Spinal cord (tissue), 10 donors: ENCODE data around the gene DDX60. TPM values are rescaled to one million over a fixed set of nuclear protein-coding genes. Genes with fewer than 3 reads are reported as not detected.
A peak's percentile ranks its signal among the peaks of the same experiment; 100 is the strongest.

ENCODE experiments used
- DNase-seq, 6 donors: peaks; one replicate each; pipeline versions ENCODE4 v3.0.0 to v3.0.0-alpha.2; 2013 to 2015; ENCODE audit warnings: low spot score in 6 of 6, low read depth in 4 of 6
- H3K27ac ChIP-seq: one replicate; pipeline ENCODE4 v1.5.1; 2013; ENCODE audit warnings: low read depth, low read length, control low read depth
- H3K27me3 ChIP-seq: one replicate; pipeline ENCODE4 v1.6.1; 2013; ENCODE audit warnings: low read length; ENCODE audit not compliant: control insufficient read depth, insufficient read depth
- H3K36me3 ChIP-seq: one replicate; pipeline ENCODE4 v1.6.1; 2013; ENCODE audit warnings: low read length; ENCODE audit not compliant: control insufficient read depth, insufficient read depth
- H3K4me1 ChIP-seq: one replicate; pipeline ENCODE4 v1.6.1; 2013; ENCODE audit warnings: low read length; ENCODE audit not compliant: control insufficient read depth, insufficient read depth
- H3K4me3 ChIP-seq: one replicate; pipeline ENCODE4 v1.5.1; 2013; ENCODE audit warnings: low read depth, low read length, control low read depth
- H3K9me3 ChIP-seq: one replicate; pipeline ENCODE4 v1.6.1; 2013; ENCODE audit warnings: low read length; ENCODE audit not compliant: control insufficient read depth, insufficient read depth
- WGBS: methylation state at CpG from one replicate; pipeline ENCODE4 v1.1.5; 2013; ENCODE audit warnings: missing lambda C conversion rate; ENCODE audit not compliant: insufficient coverage; 5-methylcytosine and 5-hydroxymethylcytosine counted together
- long read RNA-seq, 4 donors: transcript quantifications; one replicate each; lab custom pipeline, GENCODE V29; 2026
- polyA plus RNA-seq, 2 donors: library from polyadenylated mRNA; unstranded; fragments of 120-200 nt; gene quantifications; one replicate each; pipeline ENCODE4 v1.2.1, GENCODE V29; 2013; ENCODE audit not compliant: insufficient read length in 2 of 2
- total RNA-seq, 2 donors: library from RNA; depleted of rRNA in 1 of 2; stranded (reverse); fragments of 120-200 nt in 1 of 2; fragments of >200 nt in 1 of 2; gene quantifications; one replicate each; pipeline versions ENCODE4 v1.2.3 to v1.2.4, GENCODE V29; 2013 to 2014
- donor health status: healthy.

The DDX60 gene
- total RNA-seq = 10 to 100 TPM; 28.0 to 29.3 TPM
- 1 to 10 TPM; 3.6 to 5.6 TPM for polyA plus RNA-seq
- long read RNA-seq, donor 1 = 0 reads
- long read RNA-seq, donor 2 = 0 reads
- long read RNA-seq, donor 3 = 0 reads
- long read RNA-seq, donor 4 = 0 reads

GRCh38 chr4:168318266-168318895 lies at the start of gene DDX60:
DDX60 (minus strand) TSS chr4:168318752; CDS start chr4:168311259, 7,493 bp downstream.
- H3K4me1 ChIP-seq = peaks cover 5% of the 10 kb centered on the region
- peak within 1 kb of the TSS; percentile 91 for H3K4me3 ChIP-seq
- no peaks in the 10 kb centered on the region for H3K9me3 ChIP-seq
- no peaks in the 10 kb centered on the region for H3K36me3 ChIP-seq
- under 1% methylated on average over 35 of the region's 38 CpGs for WGBS
- no peaks in the 10 kb centered on the region for H3K27me3 ChIP-seq
- peak; percentile 27 to 85 (median 55) for DNase-seq
- H3K27ac ChIP-seq = peak within 1 kb of the TSS; percentile 86

GRCh38 chr4:168367065-168367464 lies 48.5 kb upstream of the DDX60 start:
- WGBS = no CpG with 5 or more reads among the region's 3 CpGs
- no peaks in the 10 kb centered on the region for H3K4me1 ChIP-seq
- H3K27ac ChIP-seq = no peak overlapping the region
- peaks cover 2% of the 10 kb centered on the region for H3K9me3 ChIP-seq
- no peaks in the 10 kb centered on the region for H3K36me3 ChIP-seq
- H3K4me3 ChIP-seq = no peak overlapping the region
- H3K27me3 ChIP-seq = no peaks in the 10 kb centered on the region
- no peak for DNase-seq

- no peak for DNase-seq
- Histone ChIP-seq H3K4me3 (no peak overlapping the region), H3K36me3 (no peaks in the 10 kb centered on the region), H3K27ac (no peak overlapping the region), H3K27me3 (no peaks in the 10 kb centered on the region), H3K9me3 (no peaks in the 10 kb centered on the region), H3K4me1 (no peaks in the 10 kb centered on the region)
- WGBS = 70% methylated on average over 4 of the region's 4 CpGs
These were observed 43.5 kb upstream of the DDX60 start for GRCh38 chr4:168362025-168362401.

- Histone ChIP-seq H3K4me1 (no peaks in the 10 kb centered on the region), H3K27ac (no peak overlapping the region), H3K9me3 (no peaks in the 10 kb centered on the region), H3K4me3 (no peak overlapping the region), H3K36me3 (no peaks in the 10 kb centered on the region), H3K27me3 (no peaks in the 10 kb centered on the region)
- WGBS = 100% methylated on average over 1 of the region's 2 CpGs
- DNase-seq = no peak
These were observed 42.9 kb upstream of the DDX60 start for GRCh38 chr4:168361365-168362024.

GRCh38 chr4:168360271-168360670 lies 41.7 kb upstream of the DDX60 start:
- Histone ChIP-seq H3K4me3 (no peak overlapping the region), H3K9me3 (no peaks in the 10 kb centered on the region)
- no CpG with 5 or more reads among the region's 2 CpGs for WGBS

GRCh38 chr4:168357941-168358340 lies 39.4 kb upstream of the DDX60 start:
- no CpG with 5 or more reads among the region's 2 CpGs for WGBS
- Histone ChIP-seq H3K4me1 (no peaks in the 10 kb centered on the region), H3K27me3 (no peaks in the 10 kb centered on the region), H3K4me3 (no peak overlapping the region), H3K9me3 (no peaks in the 10 kb centered on the region), H3K36me3 (no peaks in the 10 kb centered on the region), H3K27ac (no peak overlapping the region)
- DNase-seq = no peak

More at GRCh38 chr4:168360271-168360670, 41.7 kb upstream of the DDX60 start:
- Histone ChIP-seq H3K4me1 (no peaks in the 10 kb centered on the region), H3K27ac (no peak overlapping the region), H3K27me3 (no peaks in the 10 kb centered on the region), H3K36me3 (no peaks in the 10 kb centered on the region)
- DNase-seq = no peak

GRCh38 chr4:168353746-168354145 lies 35.2 kb upstream of the DDX60 start:
- WGBS = 100% methylated on average over 1 of the region's 1 CpG
- Histone ChIP-seq H3K9me3 (no peaks in the 10 kb centered on the region), H3K4me1 (no peaks in the 10 kb centered on the region), H3K27ac (no peak overlapping the region), H3K27me3 (no peaks in the 10 kb centered on the region), H3K36me3 (no peaks in the 10 kb centered on the region), H3K4me3 (no peak overlapping the region)
- DNase-seq = no peak

GRCh38 chr4:168337550-168337940 lies 19.0 kb upstream of the DDX60 start:
- Histone ChIP-seq H3K27ac (no peak overlapping the region), H3K9me3 (no peaks in the 10 kb centered on the region), H3K27me3 (no peaks in the 10 kb centered on the region), H3K4me3 (no peak overlapping the region), H3K4me1 (no peaks in the 10 kb centered on the region), H3K36me3 (no peaks in the 10 kb centered on the region)
- 92% methylated on average over 2 of the region's 3 CpGs for WGBS
- DNase-seq = no peak

GRCh38 chr4:168336837-168337549 lies 18.4 kb upstream of the DDX60 start:
- no peaks in the 10 kb centered on the region for H3K4me1 ChIP-seq
- 83% methylated on average over 2 of the region's 3 CpGs for WGBS
- H3K27ac ChIP-seq = no peak overlapping the region
- no peak overlapping the region for H3K4me3 ChIP-seq
- no peaks in the 10 kb centered on the region for H3K9me3 ChIP-seq
- no peaks in the 10 kb centered on the region for H3K36me3 ChIP-seq
- no peak for DNase-seq
- H3K27me3 ChIP-seq = no peaks in the 10 kb centered on the region
